Occipital lobe (tissue), 2 donors: ENCODE data around the gene DIS3L2. TPM values are rescaled to one million over a fixed set of nuclear protein-coding genes. Genes with fewer than 3 reads are reported as not detected.
A peak's percentile ranks its signal among the peaks of the same experiment; 100 is the strongest.
"Not testable (repeated sequence)": the region's sequence is repeated elsewhere in the genome, so short reads cannot be mapped to it uniquely, and the experiment has no call there.

Experiments used
- DNase-seq: peaks from one replicate; lab custom pipeline; 2025; lab: John Stamatoyannopoulos, UW
- total RNA-seq: library from RNA; depleted of rRNA; stranded (reverse); fragments of >200 nt; gene quantifications from one replicate; pipeline ENCODE4 v1.2.3, GENCODE V29; 2014

Gene DIS3L2
- total RNA-seq, 1 donor from 2014 or later, result 37.6 TPM

DNA sequence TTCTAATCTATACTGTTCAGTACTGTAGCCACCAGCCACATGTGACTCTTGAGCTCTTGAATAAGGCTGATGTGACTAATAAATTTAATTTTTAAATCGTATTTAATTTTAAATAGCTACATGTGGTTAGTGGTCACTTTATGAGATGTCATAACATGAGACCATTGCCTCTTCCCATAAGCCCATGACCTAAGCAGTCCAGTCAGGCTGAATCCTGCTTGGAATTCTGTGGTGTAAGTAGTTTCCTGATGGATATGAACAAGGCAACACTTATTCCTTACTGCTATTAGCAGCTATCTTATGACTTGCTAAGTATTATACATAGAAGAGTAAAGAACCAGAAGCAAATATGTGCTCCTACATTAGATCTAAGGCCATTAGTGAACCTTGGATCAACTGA, 150.0 kb downstream of the DIS3L2 start:
- no peak for DNase-seq

DNA sequence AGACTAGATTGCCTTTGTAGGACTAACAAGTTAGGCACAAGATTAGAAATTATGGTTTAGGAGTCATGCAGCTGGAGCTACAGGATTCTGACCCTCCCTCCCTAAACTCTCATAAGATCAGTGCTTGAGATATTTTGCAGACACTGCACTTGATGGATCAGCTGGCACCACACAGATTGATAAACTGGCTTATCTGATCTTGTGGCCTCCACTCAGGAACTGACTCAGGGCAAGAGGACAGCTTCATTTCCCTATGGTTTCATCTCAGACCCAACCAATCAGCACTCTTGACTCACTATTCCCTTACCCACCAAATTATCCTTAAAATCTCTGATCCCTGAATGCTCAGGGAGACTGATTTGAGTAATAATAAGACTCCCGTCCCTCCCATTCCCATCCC, 152.3 kb downstream of the DIS3L2 start:
- DNase-seq, result no peak

DNA sequence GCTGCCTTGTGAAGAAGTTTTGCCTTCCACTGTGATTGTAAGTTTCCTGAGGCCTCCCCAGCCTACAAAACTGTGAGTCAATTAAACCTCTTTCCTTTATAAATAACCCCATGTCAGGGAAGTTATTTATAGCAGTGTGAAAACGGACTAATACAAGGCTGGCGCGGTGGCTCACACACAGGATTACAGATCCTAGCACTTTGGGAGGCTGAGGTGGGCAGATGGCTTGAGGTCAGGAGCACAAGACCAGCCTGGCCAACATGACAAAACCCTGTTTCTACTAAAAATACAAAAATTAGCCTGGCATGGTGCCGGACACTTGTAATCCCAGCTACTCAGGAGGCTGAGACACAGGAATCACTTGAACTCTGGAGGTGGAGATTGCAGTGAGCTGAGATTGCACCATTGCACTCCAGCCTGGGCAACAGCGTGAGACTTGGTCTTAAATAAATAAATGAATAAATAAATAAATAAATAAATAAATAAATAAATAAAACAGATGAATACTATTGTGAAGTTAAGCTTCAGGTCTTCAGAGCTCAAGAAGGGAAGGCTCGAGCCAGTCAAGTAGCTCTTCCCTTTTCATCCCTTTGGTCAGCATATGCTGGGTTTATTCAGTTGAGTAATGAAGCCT, 154.3 kb downstream of the DIS3L2 start:
- not testable (repeated sequence) for DNase-seq

DNA sequence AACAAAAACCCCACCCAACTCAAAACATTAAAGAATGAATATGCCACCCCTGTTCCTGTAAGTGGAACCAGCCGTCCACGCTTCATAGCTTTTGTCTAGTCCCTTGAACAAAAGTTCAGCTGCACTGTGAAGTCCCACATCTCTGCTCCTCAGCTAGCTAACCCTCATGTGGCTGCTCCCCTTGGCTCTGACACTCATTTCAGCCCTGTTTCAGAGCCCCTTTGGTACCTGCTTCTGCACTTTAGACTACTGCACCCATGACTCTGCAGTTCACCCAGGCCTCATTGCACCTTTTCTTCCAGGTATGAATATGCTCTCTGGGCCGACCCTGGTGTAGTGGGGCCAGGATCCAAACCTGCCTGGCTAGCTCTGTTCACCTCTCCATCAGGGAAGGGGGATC, 155.3 kb downstream of the DIS3L2 start:
- DNase-seq, result no peak

GRCh38 chr2:232117413-232117812, 155.9 kb downstream of the DIS3L2 start:
- no peak for DNase-seq

GRCh38 chr2:232120911-232121310, 159.4 kb downstream of the DIS3L2 start:
- no peak for DNase-seq

DNA sequence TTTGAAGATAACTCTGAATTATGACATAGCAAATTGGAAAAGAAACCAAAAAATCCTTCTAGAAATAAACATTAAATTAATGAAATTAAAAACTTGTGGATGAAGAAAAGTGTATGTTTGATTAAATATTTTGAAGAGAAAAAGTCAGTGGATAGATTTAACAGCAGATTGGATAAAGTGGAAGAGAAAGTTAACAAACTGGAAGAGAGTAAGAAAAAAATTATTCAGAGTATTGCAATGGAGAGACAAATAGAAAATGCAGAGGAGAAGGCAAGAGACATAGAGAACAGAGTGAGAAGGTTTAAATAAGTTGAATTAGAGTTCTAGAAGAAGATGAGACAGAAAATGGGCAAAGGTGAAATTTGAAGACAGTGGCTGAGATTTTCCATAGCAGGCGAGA, 162.8 kb downstream of the DIS3L2 start:
- DNase-seq, result no peak

DNA sequence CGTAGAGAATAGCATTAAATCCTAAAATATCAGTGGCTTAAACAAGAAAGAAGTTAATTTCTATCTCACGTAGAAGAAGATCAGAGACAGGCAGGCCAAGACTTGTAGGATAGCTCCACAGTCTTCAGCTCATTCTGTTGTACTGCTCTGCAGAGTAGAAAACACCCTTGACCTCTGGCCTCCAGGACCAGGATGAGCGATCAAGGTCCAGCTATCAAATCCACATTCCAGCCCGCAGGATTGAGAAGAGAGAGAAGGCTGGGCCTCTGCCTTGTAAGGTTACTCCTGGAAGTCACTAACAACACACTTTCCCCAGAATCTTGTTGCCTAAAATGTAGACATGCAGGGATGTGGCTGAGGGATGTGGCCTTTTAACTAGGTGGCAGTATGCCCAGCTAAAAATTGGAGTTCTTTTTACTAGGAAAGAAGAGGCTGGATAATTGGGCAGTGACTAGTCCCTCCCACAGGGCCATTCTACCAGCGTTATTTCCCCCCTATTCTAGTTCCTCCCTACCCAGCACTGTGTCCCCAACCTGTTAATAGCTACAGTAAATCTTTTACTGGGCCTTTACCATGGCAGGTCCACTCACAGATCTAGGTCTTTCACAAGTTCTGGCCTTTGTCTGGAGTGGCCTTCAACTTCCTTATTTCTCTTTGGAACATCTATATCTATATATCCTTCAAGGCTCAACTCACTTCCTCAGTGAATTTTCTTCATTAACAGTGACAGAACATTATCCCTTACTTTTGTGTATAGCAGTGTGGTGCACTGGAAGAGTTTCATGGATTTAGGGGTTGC, 165.0 kb downstream of the DIS3L2 start:
- no peak for DNase-seq

- no peak for DNase-seq
Observed at GRCh38 chr2:232129483-232129882, 168.0 kb downstream of the DIS3L2 start.

- DNase-seq, result no peak
Observed at GRCh38 chr2:232132181-232132580, 170.7 kb downstream of the DIS3L2 start.

- no peak for DNase-seq
Observed at GRCh38 chr2:232133078-232133477, 171.6 kb downstream of the DIS3L2 start.

DNA sequence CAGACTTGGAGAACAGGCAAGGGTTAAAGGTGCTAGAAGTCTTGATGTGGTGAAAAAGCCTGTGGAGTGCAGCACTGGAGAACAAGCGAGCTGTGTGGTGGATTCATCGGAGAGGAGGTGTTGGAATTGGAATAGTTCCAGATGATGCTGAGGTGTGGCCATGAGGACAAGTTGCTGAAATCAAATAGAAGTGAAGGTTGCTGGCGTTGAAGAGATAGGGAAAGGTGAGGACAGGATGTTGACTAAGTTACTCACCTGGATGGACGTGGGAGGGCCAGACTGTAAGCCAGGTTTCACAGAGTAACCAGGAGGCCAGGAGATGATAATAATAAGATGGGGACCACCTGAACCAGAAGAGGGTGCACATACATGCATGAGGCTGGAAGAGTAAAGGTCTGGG, 173.4 kb downstream of the DIS3L2 start:
- no peak for DNase-seq

DNA sequence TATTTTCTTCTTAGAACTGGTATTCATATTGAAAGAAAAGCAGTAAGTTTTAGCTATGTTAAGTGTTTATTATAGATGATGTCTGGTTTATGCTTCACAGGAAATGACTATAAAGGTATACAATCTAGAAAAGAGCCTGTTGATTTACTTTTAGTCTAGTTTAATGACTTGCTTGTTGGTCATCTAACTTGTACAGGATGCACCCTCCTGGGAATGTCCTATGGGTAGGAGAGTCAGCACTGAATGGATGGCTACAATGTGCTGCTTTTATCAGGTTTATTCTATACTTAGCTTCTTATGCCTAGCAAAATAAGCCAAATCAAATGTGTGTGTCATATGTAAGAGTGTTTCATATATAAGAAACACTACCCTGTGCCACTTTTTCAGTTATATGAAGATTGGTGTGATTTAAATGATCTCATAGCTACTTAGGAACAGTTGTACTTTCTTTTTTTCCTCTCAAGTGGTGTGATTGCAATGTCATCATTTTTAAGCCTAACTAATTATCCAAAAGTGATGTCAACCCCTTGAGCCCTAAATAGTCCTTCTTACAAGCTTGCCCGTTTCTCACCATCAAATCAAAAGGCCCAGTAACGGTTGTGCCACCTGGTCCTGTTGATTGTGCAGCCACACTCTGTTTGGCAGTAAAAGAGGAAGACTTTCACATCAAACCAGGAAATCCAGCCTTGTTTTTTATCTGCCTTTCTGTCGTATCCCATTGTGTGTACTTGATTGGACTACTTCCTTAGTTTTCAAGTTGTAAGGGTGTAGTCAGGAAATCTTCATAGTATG, 176.0 kb downstream of the DIS3L2 start:
- DNase-seq, result no peak

- DNase-seq, result no peak
Observed at GRCh38 chr2:232138441-232138840, 176.9 kb downstream of the DIS3L2 start.

- no peak for DNase-seq
Observed at GRCh38 chr2:232139171-232139594, 177.7 kb downstream of the DIS3L2 start.

DNA sequence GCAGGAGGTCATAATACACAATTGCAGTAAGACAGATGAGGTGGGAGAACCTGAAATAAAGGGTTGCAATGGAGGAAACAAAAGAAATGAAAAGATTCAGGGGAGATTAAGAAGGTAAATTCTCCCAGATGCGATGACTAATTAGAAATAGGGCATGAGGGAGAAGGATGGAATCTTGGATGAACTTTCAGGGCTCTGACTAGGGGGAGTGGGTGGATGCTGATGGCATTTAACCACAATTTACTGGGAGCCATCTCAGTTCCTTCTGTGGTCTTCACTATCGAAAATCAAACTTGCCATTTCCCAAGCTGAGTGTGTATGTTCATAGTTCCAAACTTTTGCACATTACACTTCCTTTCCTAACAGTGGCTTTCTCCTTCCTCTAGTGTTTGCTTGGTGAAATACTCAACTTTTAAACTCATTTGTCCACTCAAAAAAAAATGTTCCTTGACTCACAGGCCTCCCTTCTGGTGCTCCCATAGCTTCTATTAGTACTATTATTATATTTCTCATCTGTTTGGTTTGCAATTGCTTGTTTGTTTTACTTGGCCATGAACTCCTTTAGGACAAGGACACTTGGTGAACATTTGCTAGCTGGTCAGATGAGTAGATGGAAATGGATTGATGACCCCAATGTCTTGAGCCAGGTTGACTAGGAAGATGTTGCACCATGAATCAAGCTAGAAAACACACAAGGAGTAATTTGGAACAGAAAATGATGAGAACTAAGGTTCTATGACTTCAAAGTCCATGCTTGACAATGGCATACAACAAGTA, 178.5 kb downstream of the DIS3L2 start:
- no peak for DNase-seq

GRCh38 chr2:232141591-232141990, 180.1 kb downstream of the DIS3L2 start:
- DNase-seq, result no peak

GRCh38 chr2:232142049-232142448, 180.5 kb downstream of the DIS3L2 start:
- DNase-seq, result peak; percentile 6

DNA sequence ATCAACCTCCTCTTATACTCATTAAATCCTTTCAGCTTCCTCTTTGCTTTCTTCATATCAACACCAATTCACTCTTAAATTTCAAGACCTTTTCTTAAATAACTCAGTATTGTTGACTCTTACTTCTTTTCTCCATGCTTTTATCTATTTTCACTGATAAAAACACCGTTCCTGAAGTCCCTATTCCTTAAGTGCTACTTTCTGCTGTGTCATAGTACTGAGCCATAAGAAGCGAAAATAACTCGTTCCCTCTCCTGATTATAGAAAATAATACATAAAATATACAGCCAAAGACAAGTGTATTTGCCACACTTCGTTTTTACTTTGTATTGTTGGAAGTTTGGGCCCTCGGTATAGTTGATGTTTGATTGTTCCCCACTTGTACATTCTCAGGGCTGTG, 181.0 kb downstream of the DIS3L2 start:
- no peak for DNase-seq

DNA sequence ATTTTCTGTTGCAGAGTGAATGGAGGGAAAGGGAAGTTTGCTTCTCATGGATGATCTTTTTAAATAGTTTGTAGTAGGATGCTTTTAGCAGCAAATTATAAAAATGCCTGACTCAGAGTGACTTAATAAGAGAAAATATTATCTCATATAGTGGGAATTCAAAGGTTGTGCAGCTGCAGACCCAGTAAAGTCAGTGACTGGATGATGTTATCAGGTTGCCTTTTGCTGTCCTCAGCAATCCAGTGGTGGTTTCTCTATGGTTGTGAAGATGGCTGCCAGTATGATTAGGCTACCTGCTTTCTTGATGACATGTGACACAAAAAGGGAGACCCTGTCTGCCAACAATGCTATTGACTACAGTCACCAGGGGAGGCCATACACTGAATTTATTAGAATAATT, 184.8 kb downstream of the DIS3L2 start:
- DNase-seq, result no peak

DNA sequence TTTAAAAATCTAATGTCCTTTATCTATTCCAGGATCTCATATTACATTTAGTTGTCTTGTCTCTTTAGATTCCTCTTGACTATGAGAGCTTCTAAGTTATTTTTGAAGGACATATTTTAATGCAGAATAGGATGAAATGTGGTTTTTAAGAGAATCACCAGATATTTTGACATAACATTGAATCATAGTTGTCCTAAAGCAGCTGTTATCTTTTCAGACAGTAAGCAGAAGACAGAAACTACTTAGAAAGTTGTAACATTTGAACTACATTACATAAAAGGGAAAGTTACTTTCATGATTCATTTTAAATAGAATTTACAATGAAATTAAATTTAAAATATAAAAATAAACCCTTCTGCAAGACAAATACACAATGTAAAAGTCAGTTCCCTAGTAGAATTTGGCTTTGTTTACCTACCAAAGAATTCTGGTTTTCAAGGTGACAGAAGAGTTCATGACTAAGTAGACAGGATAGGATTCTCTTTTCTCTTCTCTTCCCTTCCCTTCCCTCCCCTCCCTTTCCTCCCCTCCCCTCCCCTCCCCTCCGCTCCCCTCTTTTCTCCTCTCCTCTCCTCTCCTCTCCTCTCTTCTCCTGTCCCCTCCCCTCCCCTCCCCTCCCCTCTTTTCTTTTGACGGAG, 186.0 kb downstream of the DIS3L2 start:
- no peak for DNase-seq
